IMR-90 (cell line): Measurements from ENCODE around the gene CYP4Z1. TPM values are rescaled to one million over a fixed set of nuclear protein-coding genes. Genes with fewer than 3 reads are reported as not detected.

Experiments
- ATAC-seq: fragments of 200-7000 bp; cut with Tn5 transposase; 2 replicates; pipeline ENCODE4 v1.9.1; 2020; ENCODE audit warnings: low read depth, mild to moderate bottlenecking, moderate library complexity
- Bru-seq: library from RNA; stranded (reverse); fragments of 400-500 nt; gene quantifications from one replicate; lab custom pipeline; 2021; lab: Mats Ljungman, UMichigan
- BruChase-seq, 2 experiments: library from RNA; stranded (reverse); fragments of 400-500 nt; gene quantifications; one replicate each; lab custom pipeline; 2021; lab: Mats Ljungman, UMichigan
- BruUV-seq: library from RNA; stranded (reverse); fragments of 400-500 nt; replicated peaks from 2 replicates; lab custom pipeline; 2021; lab: Mats Ljungman, UMichigan
- CTCF ChIA-PET: fragments of 300-600 bp; formaldehyde crosslinking; extraction: SDS; loops from one replicate; lab custom pipeline; 2021; ENCODE audit warnings: antibody characterized with exemption; lab: Yijun Ruan, JAX
- POLR2A ChIA-PET: fragments of 300-600 bp; sonication (Branson Sonifier 250); formaldehyde crosslinking; loops from one replicate; lab custom pipeline; 2022; ENCODE audit warnings: antibody characterized with exemption; ENCODE audit not compliant: unreplicated experiment; lab: Charles Lee
- DNase-seq: peaks from one replicate; pipeline ENCODE4 v3.0.0; 2013
- H2AFZ ChIP-seq: replicated peaks from 2 replicates; pipeline ENCODE3; 2013; ENCODE audit warnings: low read length, mild to moderate bottlenecking; ENCODE audit not compliant: poor library complexity
- H2AK5ac ChIP-seq: 2 replicates; pipeline ENCODE4 v1.6.1; 2013; ENCODE audit warnings: low read depth, low read length, inconsistent platforms
- H2AK9ac ChIP-seq: replicated peaks from 2 replicates; pipeline ENCODE3; 2013; ENCODE audit warnings: mild to moderate bottlenecking, low read depth, low read length, moderate library complexity; ENCODE audit not compliant: poor library complexity
- H2BK120ac ChIP-seq: 2 replicates; pipeline ENCODE4 v1.6.1; 2013; ENCODE audit warnings: low read depth, low read length, inconsistent platforms
- H2BK15ac ChIP-seq: 3 replicates; pipeline ENCODE4 v1.6.1; 2013; ENCODE audit warnings: low read depth, low read length, inconsistent platforms
- H2BK20ac ChIP-seq: 2 replicates; pipeline ENCODE4 v1.6.1; 2013; ENCODE audit warnings: low read depth, mild to moderate bottlenecking, inconsistent platforms, low read length, moderate library complexity
- H2BK5ac ChIP-seq: 2 replicates; pipeline ENCODE4 v1.6.1; 2013; ENCODE audit warnings: mild to moderate bottlenecking, low read depth, low read length, inconsistent platforms; ENCODE audit not compliant: poor library complexity, severe bottlenecking
- H3K14ac ChIP-seq: replicated peaks from 2 replicates; pipeline ENCODE4 v1.6.1; 2013; ENCODE audit warnings: low read depth, low read length, inconsistent platforms
- H3K18ac ChIP-seq: 2 replicates; pipeline ENCODE4 v1.6.1; 2013; ENCODE audit warnings: low read depth, low read length, control low read depth
- H3K23ac ChIP-seq: 2 replicates; pipeline ENCODE4 v1.6.1; 2013; ENCODE audit warnings: low read depth, low read length, inconsistent platforms
- H3K27ac ChIP-seq: 2 replicates; pipeline ENCODE4 v1.5.1; 2013; ENCODE audit warnings: mild to moderate bottlenecking, control low read depth, low read length; ENCODE audit not compliant: insufficient read depth
- H3K27me3 ChIP-seq: 2 replicates; pipeline ENCODE4 v1.6.1; 2013; ENCODE audit warnings: low read length; ENCODE audit not compliant: control insufficient read depth, insufficient read depth
- H3K36me3 ChIP-seq: 2 replicates; pipeline ENCODE4 v1.6.1; 2013; ENCODE audit warnings: low read length, mixed read lengths; ENCODE audit not compliant: control insufficient read depth, insufficient read depth
- H3K4ac ChIP-seq: 2 replicates; pipeline ENCODE4 v1.6.1; 2013; ENCODE audit warnings: low read depth, low read length, inconsistent platforms
- H3K4me1 ChIP-seq: 2 replicates; pipeline ENCODE4 v1.6.1; 2013; ENCODE audit warnings: low read length, mixed read lengths; ENCODE audit not compliant: control insufficient read depth, insufficient read depth
- H3K4me2 ChIP-seq: 2 replicates; pipeline ENCODE4 v1.6.1; 2013; ENCODE audit warnings: low read depth, mild to moderate bottlenecking, control low read depth, low read length, moderate library complexity
- H3K4me3 ChIP-seq: 2 replicates; pipeline ENCODE4 v1.5.1; 2013; ENCODE audit warnings: low read depth, mild to moderate bottlenecking, control low read depth, low read length, moderate library complexity; ENCODE audit not compliant: insufficient read depth
- H3K56ac ChIP-seq: 2 replicates; pipeline ENCODE4 v1.6.1; 2013; ENCODE audit warnings: low read length, inconsistent platforms; ENCODE audit not compliant: insufficient read depth; ENCODE audit errors: extremely low read depth
- H3K79me1 ChIP-seq, 2 experiments: 2 replicates each; pipeline ENCODE4 v1.6.1; 2013; ENCODE audit warnings: low read length in 2 of 2, inconsistent platforms in 1 of 2, low read depth in 1 of 2
- H3K9ac ChIP-seq: 2 replicates; pipeline ENCODE4 v1.6.1; 2013; ENCODE audit warnings: low read depth, low read length, control low read depth
- H3K9me1 ChIP-seq: 2 replicates; pipeline ENCODE4 v1.6.1; 2013; ENCODE audit warnings: low read length, inconsistent platforms; ENCODE audit not compliant: insufficient read depth
- H3K9me3 ChIP-seq: 2 replicates; pipeline ENCODE4 v1.6.1; 2013; ENCODE audit warnings: low read length; ENCODE audit not compliant: control insufficient read depth, insufficient read depth
- H4K20me1 ChIP-seq: 2 replicates; pipeline ENCODE4 v1.6.1; 2013; ENCODE audit warnings: low read length, inconsistent platforms; ENCODE audit not compliant: insufficient read depth
- H4K5ac ChIP-seq: 2 replicates; pipeline ENCODE4 v1.6.1; 2013; ENCODE audit warnings: mild to moderate bottlenecking, low read depth, low read length, control low read depth
- H4K8ac ChIP-seq, 2 experiments: 2 replicates each; pipeline ENCODE4 v1.6.1; 2013; ENCODE audit warnings: low read depth in 2 of 2, low read length in 2 of 2, control low read depth in 1 of 2, inconsistent platforms in 1 of 2
- H4K91ac ChIP-seq: 2 replicates; pipeline ENCODE4 v1.6.1; 2013; ENCODE audit warnings: low read depth, low read length, inconsistent platforms; ENCODE audit not compliant: insufficient read depth
- BHLHE40 ChIP-seq: fragments of 150-350 bp; IDR thresholded peaks from 2 replicates; pipeline ENCODE4 v1.6.1; 2016; ENCODE audit warnings: mild to moderate bottlenecking, low read depth, low read length
- CEBPB ChIP-seq: IDR thresholded peaks from 2 replicates; pipeline ENCODE4 v1.6.1; 2012; ENCODE audit warnings: low read depth, low read length, improper control_type of control experiment
- CHD1 ChIP-seq: IDR thresholded peaks from 2 replicates; pipeline ENCODE4 v1.6.1; 2012; ENCODE audit warnings: low read depth, low read length, improper control_type of control experiment
- FOS ChIP-seq: fragments of 150-350 bp; IDR thresholded peaks from 2 replicates; pipeline ENCODE4 v1.6.1; 2016; ENCODE audit warnings: low read depth, low read length
- MAFK ChIP-seq: IDR thresholded peaks from 2 replicates; pipeline ENCODE4 v1.6.1; 2012; ENCODE audit warnings: low read depth, low read length, improper control_type of control experiment
- MAZ ChIP-seq: IDR thresholded peaks from 2 replicates; pipeline ENCODE4 v1.6.1; 2012; ENCODE audit warnings: low read depth, mild to moderate bottlenecking, low read length, improper control_type of control experiment, moderate library complexity, borderline replicate concordance
- NFE2L2 ChIP-seq: fragments of 150-350 bp; IDR thresholded peaks from 2 replicates; pipeline ENCODE4 v1.6.1; 2016; ENCODE audit warnings: low read depth, mild to moderate bottlenecking, low read length
- POLR2A ChIP-seq: IDR thresholded peaks from 2 replicates; pipeline ENCODE4 v1.6.1; 2012; ENCODE audit warnings: mild to moderate bottlenecking, low read depth, low read length
- RAD21 ChIP-seq: IDR thresholded peaks from 2 replicates; pipeline ENCODE4 v1.6.1; 2012; ENCODE audit warnings: low read length, improper control_type of control experiment
- RCOR1 ChIP-seq: IDR thresholded peaks from 2 replicates; pipeline ENCODE4 v1.6.1; 2012; ENCODE audit warnings: mild to moderate bottlenecking, low read length, improper control_type of control experiment; ENCODE audit not compliant: insufficient replicate concordance
- RFX5 ChIP-seq: IDR thresholded peaks from 2 replicates; pipeline ENCODE4 v1.8.0; 2012; ENCODE audit warnings: low read depth, mild to moderate bottlenecking, low read length, moderate library complexity
- USF2 ChIP-seq: fragments of 150-350 bp; IDR thresholded peaks from 2 replicates; pipeline ENCODE4 v1.6.1; 2017; ENCODE audit warnings: mild to moderate bottlenecking, antibody characterized with exemption, low read length, low read depth
- dilution Hi-C: fragments of 300-500 bp; cut with HindIII; formaldehyde crosslinking; loops from one replicate; pipeline ENCODE4 v1.14.3; 2018; ENCODE audit warnings: low sequenced_read_pairs; ENCODE audit not compliant: unreplicated experiment
- in situ Hi-C: fragments of 300-500 bp; cut with MboI; formaldehyde crosslinking; loops from 3 replicates; pipeline ENCODE4 v1.14.3; 2019; ENCODE audit warnings: low sequenced_read_pairs, inconsistent platforms, mixed read lengths
- intact Hi-C: fragments of 100-400 bp; cut with micrococcal nuclease; formaldehyde crosslinking; loops from 2 replicates; pipeline ENCODE4 v1.10.0; 2022
- long read RNA-seq: library from polyadenylated mRNA; unstranded; transcript quantifications from one replicate; pipeline ENCODE4 v2.0.0, GENCODE V29; 2021; ENCODE audit not compliant: unreplicated experiment
- polyA plus RNA-seq, 3 experiments: library from polyadenylated mRNA; depleted of rRNA; stranded (reverse); fragments of >200 nt; gene quantifications; 2 replicates each; pipeline ENCODE4 v1.2.3, GENCODE V29; 2012; ENCODE audit warnings: low replicate concordance in 1 of 3
- total RNA-seq: library from RNA; depleted of rRNA; stranded (reverse); fragments of >200 nt; gene quantifications from 2 replicates; pipeline ENCODE4 v1.2.3, GENCODE V29; 2012; rRNA removed
- TF ChIP-seq, protein P1 (sequence below): conservative IDR thresholded peaks from 2 replicates; pipeline ENCODE4 v1.5.1; 2012; ENCODE audit warnings: mild to moderate bottlenecking, low read depth, low read length, improper control_type of control experiment
- TF ChIP-seq, protein P2 (sequence below): fragments of 150-350 bp; IDR thresholded peaks from 2 replicates; pipeline ENCODE4 v1.6.1; 2016; ENCODE audit warnings: low read depth, mild to moderate bottlenecking, low read length, moderate library complexity, borderline replicate concordance

Gene CYP4Z1, protein sequence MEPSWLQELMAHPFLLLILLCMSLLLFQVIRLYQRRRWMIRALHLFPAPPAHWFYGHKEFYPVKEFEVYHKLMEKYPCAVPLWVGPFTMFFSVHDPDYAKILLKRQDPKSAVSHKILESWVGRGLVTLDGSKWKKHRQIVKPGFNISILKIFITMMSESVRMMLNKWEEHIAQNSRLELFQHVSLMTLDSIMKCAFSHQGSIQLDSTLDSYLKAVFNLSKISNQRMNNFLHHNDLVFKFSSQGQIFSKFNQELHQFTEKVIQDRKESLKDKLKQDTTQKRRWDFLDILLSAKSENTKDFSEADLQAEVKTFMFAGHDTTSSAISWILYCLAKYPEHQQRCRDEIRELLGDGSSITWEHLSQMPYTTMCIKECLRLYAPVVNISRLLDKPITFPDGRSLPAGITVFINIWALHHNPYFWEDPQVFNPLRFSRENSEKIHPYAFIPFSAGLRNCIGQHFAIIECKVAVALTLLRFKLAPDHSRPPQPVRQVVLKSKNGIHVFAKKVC
- not detected in 2 replicates for total RNA-seq
- polyA plus RNA-seq (2012; rRNA removed), result not detected in 2 replicates
- polyA plus RNA-seq (2012; cell fraction: cytosol; rRNA removed), result not detected in 2 replicates
- polyA plus RNA-seq (2012; cell fraction: nucleus; rRNA removed; ENCODE audit: low replicate concordance), result not detected in 2 replicates
- Bru-seq, nascent RNA, result not detected
- BruChase-seq, experiment 1, labeled RNA remaining after a 6-hour chase, result not detected
- BruChase-seq, experiment 2, labeled RNA remaining after a 2-hour chase, result not detected
- long read RNA-seq, result 0 reads

DNA sequence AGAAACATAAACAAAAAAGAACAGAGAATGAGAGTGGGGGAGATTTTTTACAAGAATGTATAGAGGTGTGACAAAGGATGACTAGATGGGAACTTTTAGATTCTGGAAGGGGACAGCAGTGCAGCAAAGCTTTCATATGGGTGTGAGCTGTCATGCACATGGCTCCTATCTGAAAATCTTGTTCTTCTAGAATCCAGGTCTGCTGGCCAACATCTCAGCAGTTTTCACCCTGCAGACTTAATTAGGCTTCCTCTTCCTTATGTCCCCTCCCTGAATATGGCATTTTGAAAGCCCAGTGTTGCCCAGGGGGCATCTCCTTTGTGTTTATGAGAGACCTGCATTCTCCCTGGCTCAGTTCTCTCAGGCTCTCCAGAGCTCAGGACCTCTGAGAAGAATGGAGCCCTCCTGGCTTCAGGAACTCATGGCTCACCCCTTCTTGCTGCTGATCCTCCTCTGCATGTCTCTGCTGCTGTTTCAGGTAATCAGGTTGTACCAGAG, at the start of gene CYP4Z1:
CYP4Z1 (plus strand) TSS at position 135 of the 498 bp plus-strand sequence; CDS start at position 395, 260 bp downstream.
- no peak within 1 kb of the TSS for H3K18ac ChIP-seq
- H2AK9ac ChIP-seq, result no peak within 1 kb of the TSS
- CTCF ChIA-PET, result interaction anchor here (0.7 kb wide), 1 partner anchor 29 kb away, joined by 5 read pairs; no protein-coding TSS in a partner anchor
- H4K20me1 ChIP-seq, result no peaks in the 10 kb centered on the region
- no peak within 1 kb of the TSS for H4K91ac ChIP-seq
- H3K36me3 ChIP-seq, result no peaks in the 10 kb centered on the region
- intact Hi-C loops (no loop called here), in situ Hi-C loops (no loop called here), dilution Hi-C loops (no loop called here)
- H3K4me2 ChIP-seq, result no peak within 1 kb of the TSS
- H3K9me3 ChIP-seq, result no peaks in the 10 kb centered on the region
- no peak within 1 kb of the TSS for H3K9ac ChIP-seq
- H2BK5ac ChIP-seq, result no peak within 1 kb of the TSS
- no peak for DNase-seq
- H2BK20ac ChIP-seq, result no peak within 1 kb of the TSS
- no peak within 1 kb of the TSS for H2AK5ac ChIP-seq
- no peak within 1 kb of the TSS for H3K23ac ChIP-seq
- H3K4me1 ChIP-seq, result no peaks in the 10 kb centered on the region
- ATAC-seq, result no peak
- H3K4me3 ChIP-seq, result no peak within 1 kb of the TSS
- BruUV-seq, result no TSS peak
- H3K79me1 ChIP-seq, result no peaks in the 10 kb centered on the region
- H2BK15ac ChIP-seq, result no peak within 1 kb of the TSS
- POLR2A ChIA-PET, result no interaction called here
- no peak within 1 kb of the TSS for H2AFZ ChIP-seq
- no peaks in the 10 kb centered on the region for H3K9me1 ChIP-seq
- no peak within 1 kb of the TSS for H2BK120ac ChIP-seq
- no peak within 1 kb of the TSS for H3K4ac ChIP-seq
- no peak within 1 kb of the TSS for H4K8ac ChIP-seq
- H3K27ac ChIP-seq, result no peak within 1 kb of the TSS
- H3K56ac ChIP-seq, result no peak within 1 kb of the TSS
- H3K27me3 ChIP-seq, result no peaks in the 10 kb centered on the region
- no peak within 1 kb of the TSS for H3K14ac ChIP-seq
- no peak within 1 kb of the TSS for H4K5ac ChIP-seq
- TF ChIP-seq RCOR1 (no peak), POLR2A (no peak), FOS (no peak), MAFK (no peak), CHD1 (no peak), RFX5 (no peak), RAD21 (no peak), BHLHE40 (no peak), NFE2L2 (no peak), CEBPB (no peak), MAZ (no peak), USF2 (no peak)
- TF ChIP-seq, protein P1, sequence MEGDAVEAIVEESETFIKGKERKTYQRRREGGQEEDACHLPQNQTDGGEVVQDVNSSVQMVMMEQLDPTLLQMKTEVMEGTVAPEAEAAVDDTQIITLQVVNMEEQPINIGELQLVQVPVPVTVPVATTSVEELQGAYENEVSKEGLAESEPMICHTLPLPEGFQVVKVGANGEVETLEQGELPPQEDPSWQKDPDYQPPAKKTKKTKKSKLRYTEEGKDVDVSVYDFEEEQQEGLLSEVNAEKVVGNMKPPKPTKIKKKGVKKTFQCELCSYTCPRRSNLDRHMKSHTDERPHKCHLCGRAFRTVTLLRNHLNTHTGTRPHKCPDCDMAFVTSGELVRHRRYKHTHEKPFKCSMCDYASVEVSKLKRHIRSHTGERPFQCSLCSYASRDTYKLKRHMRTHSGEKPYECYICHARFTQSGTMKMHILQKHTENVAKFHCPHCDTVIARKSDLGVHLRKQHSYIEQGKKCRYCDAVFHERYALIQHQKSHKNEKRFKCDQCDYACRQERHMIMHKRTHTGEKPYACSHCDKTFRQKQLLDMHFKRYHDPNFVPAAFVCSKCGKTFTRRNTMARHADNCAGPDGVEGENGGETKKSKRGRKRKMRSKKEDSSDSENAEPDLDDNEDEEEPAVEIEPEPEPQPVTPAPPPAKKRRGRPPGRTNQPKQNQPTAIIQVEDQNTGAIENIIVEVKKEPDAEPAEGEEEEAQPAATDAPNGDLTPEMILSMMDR, result no peak
- TF ChIP-seq, protein P2, sequence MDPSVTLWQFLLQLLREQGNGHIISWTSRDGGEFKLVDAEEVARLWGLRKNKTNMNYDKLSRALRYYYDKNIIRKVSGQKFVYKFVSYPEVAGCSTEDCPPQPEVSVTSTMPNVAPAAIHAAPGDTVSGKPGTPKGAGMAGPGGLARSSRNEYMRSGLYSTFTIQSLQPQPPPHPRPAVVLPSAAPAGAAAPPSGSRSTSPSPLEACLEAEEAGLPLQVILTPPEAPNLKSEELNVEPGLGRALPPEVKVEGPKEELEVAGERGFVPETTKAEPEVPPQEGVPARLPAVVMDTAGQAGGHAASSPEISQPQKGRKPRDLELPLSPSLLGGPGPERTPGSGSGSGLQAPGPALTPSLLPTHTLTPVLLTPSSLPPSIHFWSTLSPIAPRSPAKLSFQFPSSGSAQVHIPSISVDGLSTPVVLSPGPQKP, result no peak
